CD4-positive, alpha-beta T cell treated with Interleukin-4 for 4 hours (primary cell): ENCODE data around the gene NCEH1.
"Not testable (repeated sequence)": the region's sequence is repeated elsewhere in the genome, so short reads cannot be mapped to it uniquely, and the experiment has no call there.

Experiments used
- DNase-seq: peaks from one replicate; pipeline ENCODE4 v3.0.0-alpha.2; 2020

NCEH1 gene

GRCh38 chr3:172707030-172707429 lies 3.8 kb downstream of the NCEH1 start:
- no peak for DNase-seq

- no peak for DNase-seq
Observed at GRCh38 chr3:172705170-172705569, 5.7 kb downstream of the NCEH1 start.

GRCh38 chr3:172704001-172704400 lies 6.9 kb downstream of the NCEH1 start:
- no peak for DNase-seq

GRCh38 chr3:172702731-172703130 lies 8.1 kb downstream of the NCEH1 start:
- not testable (repeated sequence) for DNase-seq

- DNase-seq = no peak
Observed at GRCh38 chr3:172702256-172702655, 8.6 kb downstream of the NCEH1 start.

- no peak for DNase-seq
Observed at GRCh38 chr3:172701751-172702150, 9.1 kb downstream of the NCEH1 start.

GRCh38 chr3:172700936-172701455 lies 9.9 kb downstream of the NCEH1 start:
- DNase-seq = no peak

- DNase-seq = no peak
Observed at GRCh38 chr3:172700256-172700655, 10.6 kb downstream of the NCEH1 start.

GRCh38 chr3:172699031-172699430 lies 11.8 kb downstream of the NCEH1 start:
- no peak for DNase-seq

- no peak for DNase-seq
Observed at GRCh38 chr3:172698631-172699030, 12.2 kb downstream of the NCEH1 start.

GRCh38 chr3:172697558-172697957 lies 13.3 kb downstream of the NCEH1 start:
- no peak for DNase-seq

GRCh38 chr3:172696357-172696756 lies 14.5 kb downstream of the NCEH1 start:
- DNase-seq = no peak

GRCh38 chr3:172694573-172695246 lies 16.2 kb downstream of the NCEH1 start:
- DNase-seq = no peak

GRCh38 chr3:172692751-172693338 lies 18.0 kb downstream of the NCEH1 start:
- no peak for DNase-seq

GRCh38 chr3:172690936-172691335 lies 19.9 kb downstream of the NCEH1 start:
- DNase-seq = no peak

- no peak for DNase-seq
Observed at GRCh38 chr3:172688588-172688987, 22.3 kb downstream of the NCEH1 start.

GRCh38 chr3:172687501-172687900 lies 23.4 kb downstream of the NCEH1 start:
- DNase-seq = no peak

GRCh38 chr3:172685331-172686214 lies 25.3 kb downstream of the NCEH1 start:
- DNase-seq = no peak

GRCh38 chr3:172680684-172681083 lies 30.2 kb downstream of the NCEH1 start:
- DNase-seq = no peak

GRCh38 chr3:172679599-172679998 lies 31.3 kb downstream of the NCEH1 start:
- DNase-seq = no peak

GRCh38 chr3:172678068-172678467 lies 32.8 kb downstream of the NCEH1 start:
- DNase-seq = no peak

- DNase-seq = no peak
Observed at GRCh38 chr3:172676196-172676922, 34.5 kb downstream of the NCEH1 start.
